ENCODE data around the gene OIP5. TPM values are rescaled to one million over a fixed set of nuclear protein-coding genes. Genes with fewer than 3 reads are reported as not detected.

The OIP5 gene
- total RNA-seq, 1 donor from 2014 or later: not detected

DNA sequence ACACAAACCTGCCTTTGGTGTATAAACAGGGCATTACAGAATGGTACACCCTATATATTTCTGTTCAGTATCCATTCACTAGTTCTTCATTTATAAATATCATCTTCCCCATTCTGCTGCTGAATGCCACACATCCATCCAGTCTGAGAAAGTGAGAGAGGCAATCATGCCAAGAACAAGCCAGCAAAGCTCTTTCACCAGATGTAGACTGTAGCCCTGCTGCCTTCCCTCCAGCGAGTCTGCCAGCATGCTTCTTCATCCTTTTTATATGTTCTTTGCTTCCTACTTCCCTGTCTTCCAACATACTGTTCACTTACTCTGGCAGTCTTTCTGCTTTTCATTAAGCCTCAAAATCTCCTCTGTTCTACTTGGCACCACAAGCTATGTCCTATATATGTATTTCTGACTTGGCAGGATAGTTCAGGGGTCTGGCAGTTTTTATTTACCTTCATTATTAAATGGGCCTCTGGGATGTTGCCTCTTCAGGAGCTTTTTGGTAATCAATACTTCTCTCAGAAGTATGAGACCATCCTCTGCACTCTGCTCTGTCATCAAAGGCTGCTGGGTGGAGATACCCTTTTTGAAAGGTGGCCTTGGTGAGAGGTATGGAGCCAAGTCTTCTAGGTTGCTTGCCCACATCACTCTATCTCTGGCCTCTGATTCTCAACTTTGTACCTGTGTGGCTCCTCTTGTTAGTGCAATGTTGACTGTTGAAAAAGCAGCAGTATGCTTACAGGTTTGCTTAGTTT lies 52.7 kb downstream of the OIP5 start:
- TF ChIP-seq, protein P1, sequence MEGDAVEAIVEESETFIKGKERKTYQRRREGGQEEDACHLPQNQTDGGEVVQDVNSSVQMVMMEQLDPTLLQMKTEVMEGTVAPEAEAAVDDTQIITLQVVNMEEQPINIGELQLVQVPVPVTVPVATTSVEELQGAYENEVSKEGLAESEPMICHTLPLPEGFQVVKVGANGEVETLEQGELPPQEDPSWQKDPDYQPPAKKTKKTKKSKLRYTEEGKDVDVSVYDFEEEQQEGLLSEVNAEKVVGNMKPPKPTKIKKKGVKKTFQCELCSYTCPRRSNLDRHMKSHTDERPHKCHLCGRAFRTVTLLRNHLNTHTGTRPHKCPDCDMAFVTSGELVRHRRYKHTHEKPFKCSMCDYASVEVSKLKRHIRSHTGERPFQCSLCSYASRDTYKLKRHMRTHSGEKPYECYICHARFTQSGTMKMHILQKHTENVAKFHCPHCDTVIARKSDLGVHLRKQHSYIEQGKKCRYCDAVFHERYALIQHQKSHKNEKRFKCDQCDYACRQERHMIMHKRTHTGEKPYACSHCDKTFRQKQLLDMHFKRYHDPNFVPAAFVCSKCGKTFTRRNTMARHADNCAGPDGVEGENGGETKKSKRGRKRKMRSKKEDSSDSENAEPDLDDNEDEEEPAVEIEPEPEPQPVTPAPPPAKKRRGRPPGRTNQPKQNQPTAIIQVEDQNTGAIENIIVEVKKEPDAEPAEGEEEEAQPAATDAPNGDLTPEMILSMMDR (IDR thresholded peaks at IDR 0.05): no peak
- Histone ChIP-seq H3K27me3 (no peaks in the 10 kb centered on the region), H3K27ac (no peak overlapping the region), H3K36me3 (peaks cover 19 to 32% of the 10 kb centered on the region in 2 donors), H3K4me1 (no peaks in the 10 kb centered on the region), H3K4me3 (no peak overlapping the region), H3K9me3 (no peaks in the 10 kb centered on the region)
- DNase-seq (ENCODE audit: low spot score in 2 of 2): no peak
- intact Hi-C loops (cut with DNase I): loop anchor here (5.0 kb wide), 1 partner anchor 1497 kb away; the partner anchor contains the start of gene FSIP1

DNA sequence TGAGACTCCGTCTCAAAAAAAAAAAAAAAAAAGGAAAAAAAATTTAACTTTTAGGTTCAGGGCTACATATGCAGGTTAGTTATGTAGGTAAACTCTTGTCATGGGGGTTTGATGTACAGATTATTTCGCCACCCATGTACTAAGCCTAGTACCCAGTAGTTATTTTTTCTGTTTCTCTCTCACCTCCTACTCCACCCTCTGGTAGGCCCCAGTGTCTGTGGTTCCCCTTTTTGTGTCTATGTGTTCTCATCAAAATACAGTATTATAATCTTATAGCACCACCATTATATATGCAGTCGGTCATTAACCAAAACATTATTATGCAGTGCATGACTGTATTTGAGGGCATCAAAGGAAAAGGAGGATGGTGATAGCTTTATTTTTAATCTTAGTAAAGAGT lies 54.1 kb downstream of the OIP5 start:
- DNase-seq (ENCODE audit: low spot score in 2 of 2): no peak
- Histone ChIP-seq H3K9me3 (no peaks in the 10 kb centered on the region), H3K36me3 (peaks cover 27 to 44% of the 10 kb centered on the region in 2 donors), H3K4me1 (no peaks in the 10 kb centered on the region), H3K27me3 (no peaks in the 10 kb centered on the region), H3K27ac (no peak overlapping the region), H3K4me3 (no peak overlapping the region)
- intact Hi-C loops (cut with DNase I): no loop called here
- TF ChIP-seq, protein P1 (IDR thresholded peaks at IDR 0.05): no peak

DNA sequence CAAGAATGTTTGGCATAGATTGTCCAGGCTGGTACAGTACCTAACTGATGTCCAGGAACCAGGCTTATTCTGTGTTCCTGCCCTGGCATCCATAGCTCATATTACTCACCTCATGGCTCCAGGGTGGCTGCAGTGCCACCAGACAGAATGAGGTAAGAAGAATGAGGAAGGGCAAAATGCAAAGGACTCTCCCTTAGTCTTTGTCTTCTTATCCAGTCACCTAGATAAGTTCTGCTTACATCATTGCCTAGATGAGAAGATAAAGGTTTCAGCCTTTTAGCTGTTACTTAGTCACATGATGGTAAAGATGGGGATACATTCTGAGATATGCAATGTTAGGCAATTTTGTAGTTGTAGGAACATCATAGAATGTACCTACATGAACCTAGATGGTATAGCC lies 55.6 kb downstream of the OIP5 start:
- Histone ChIP-seq H3K9me3 (no peaks in the 10 kb centered on the region), H3K4me3 (no peak overlapping the region), H3K36me3 (peaks cover 37 to 54% of the 10 kb centered on the region in 2 donors), H3K4me1 (no peaks in the 10 kb centered on the region), H3K27ac (no peak overlapping the region), H3K27me3 (no peaks in the 10 kb centered on the region)
- intact Hi-C loops (cut with DNase I): no loop called here
- no peak for DNase-seq (ENCODE audit: low spot score in 2 of 2)
- TF ChIP-seq, protein P1 (IDR thresholded peaks at IDR 0.05): no peak

DNA sequence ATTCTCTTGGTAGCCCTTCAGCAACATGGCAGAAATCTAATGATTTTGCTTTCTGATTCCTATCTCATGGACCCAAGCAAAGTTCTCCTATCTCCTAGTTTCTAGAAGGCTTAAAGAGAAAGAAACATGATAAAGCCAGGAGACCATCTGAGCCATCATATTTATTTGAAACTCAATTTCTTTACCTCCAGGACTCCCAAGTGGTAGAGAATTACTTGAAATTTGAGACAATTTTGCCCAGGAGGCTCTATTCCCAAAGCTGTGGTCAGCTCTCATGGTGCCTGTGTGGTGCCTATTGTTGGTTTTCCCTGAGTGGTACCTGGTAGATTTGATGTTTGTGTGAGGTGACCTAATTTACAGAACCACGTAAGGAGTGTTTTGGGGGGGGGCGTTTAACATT lies 62.5 kb downstream of the OIP5 start:
- TF ChIP-seq, protein P1 (IDR thresholded peaks at IDR 0.05): no peak
- Histone ChIP-seq H3K4me1 (no peaks in the 10 kb centered on the region), H3K36me3 (peaks cover 35 to 50% of the 10 kb centered on the region in 2 donors), H3K4me3 (no peak overlapping the region), H3K27ac (no peak overlapping the region), H3K27me3 (no peaks in the 10 kb centered on the region), H3K9me3 (no peaks in the 10 kb centered on the region)
- intact Hi-C loops (cut with DNase I): no loop called here
- DNase-seq (ENCODE audit: low spot score in 2 of 2): no peak

DNA sequence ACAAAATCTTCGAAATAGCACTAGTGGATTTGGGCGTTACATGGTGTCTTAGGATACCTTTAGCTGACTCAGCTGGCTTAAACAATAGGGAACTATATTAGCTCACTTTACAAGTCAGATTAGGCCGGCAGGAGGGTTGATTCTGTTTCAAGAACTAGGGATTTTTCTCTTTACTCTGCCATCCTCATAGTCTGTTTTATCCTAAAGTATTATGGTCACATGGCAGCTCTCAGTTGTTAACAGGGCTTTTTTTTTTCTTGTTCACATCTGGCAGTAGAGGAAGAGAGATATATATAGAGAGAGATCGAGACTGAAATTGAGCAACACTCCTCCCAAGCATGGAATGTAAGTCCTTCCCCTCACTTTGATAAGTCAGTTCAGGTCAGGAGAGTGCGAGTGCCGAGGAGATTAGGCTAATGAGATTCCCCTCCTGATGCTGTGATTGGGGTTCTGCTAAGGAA lies 68.5 kb downstream of the OIP5 start:
- no peaks in the 10 kb centered on the region for H3K9me3 ChIP-seq
- no peaks in the 10 kb centered on the region for H3K4me1 ChIP-seq
- H3K27ac ChIP-seq: no peak overlapping the region
- no peak overlapping the region for H3K4me3 ChIP-seq
- DNase-seq (ENCODE audit: low spot score in 2 of 2): no peak
- H3K27me3 ChIP-seq: no peaks in the 10 kb centered on the region
- peaks cover 11 to 44% of the 10 kb centered on the region in 2 donors for H3K36me3 ChIP-seq
- TF ChIP-seq, protein P1 (IDR thresholded peaks at IDR 0.05): no peak
- intact Hi-C loops (cut with DNase I): no loop called here

Data from ascending aorta (tissue), 2 donors.